ENCODE results near the gene ADAMTS18. TPM values are rescaled to one million over a fixed set of nuclear protein-coding genes. Genes with fewer than 3 reads are reported as not detected.

The ADAMTS18 gene
- total and polyA plus RNA-seq, 2 of the 8 experiments (the other 6 are each of a cell fraction or from before 2014, with no cell fraction given), result 0.05 to 0.19 TPM

DNA sequence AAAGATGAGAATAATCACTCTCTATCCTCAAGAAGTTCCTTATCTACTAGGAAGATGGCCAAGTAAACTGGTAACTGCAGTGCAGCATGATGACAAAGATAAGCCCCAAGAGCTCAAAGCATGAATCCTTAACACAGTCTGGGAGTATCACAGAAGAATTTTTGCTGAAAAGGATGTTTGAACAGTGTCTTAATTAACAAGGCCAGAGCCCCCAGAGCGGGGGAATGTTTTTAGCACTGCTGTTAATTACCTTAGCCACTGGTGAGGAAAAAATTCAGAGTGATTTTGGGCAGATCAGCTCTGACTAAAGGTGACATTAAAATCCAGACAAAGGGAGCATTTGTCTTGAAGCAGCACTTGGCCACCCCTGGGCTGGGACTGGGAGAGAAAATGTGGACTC is 30.1 kb downstream of the ADAMTS18 start:
- Histone ChIP-seq H4K8ac (ENCODE audit: extremely low read depth, insufficient read depth, low read length) (no peak overlapping the region), H3K4me1 (replicated peaks in 1 of 4; ENCODE audit: control insufficient read depth in 3 of 4, insufficient read depth in 4 of 4, low read length in 3 of 4) (peaks cover 0 to 4% (median 1%) of the 10 kb centered on the region in 4 experiments; a peak in 2 of 7 replicates), H3K4me3 (ENCODE audit: extremely low read depth in 1 of 4, insufficient read depth in 2 of 4, low read depth in 3 of 4, low read length in 4 of 4) (no peak overlapping the region), H2BK12ac (ENCODE audit: low read depth, low read length) (no peak overlapping the region), H3K27me3 (replicated peaks in 1 of 4; ENCODE audit: control insufficient read depth in 3 of 4, extremely low read depth in 1 of 4, insufficient read depth in 3 of 4, low read length in 3 of 4) (no peaks in the 10 kb centered on the region), H3K79me2 (ENCODE audit: control insufficient read depth in 1 of 2, insufficient read depth in 2 of 2, low read length in 2 of 2) (no peaks in the 10 kb centered on the region), H3K4me2 (ENCODE audit: insufficient read depth in 1 of 2, low read depth in 2 of 2, low read length in 2 of 2) (no peak overlapping the region), H3K4ac (replicated peaks; ENCODE audit: insufficient read length, low read depth, low read length) (no peak overlapping the region), H4K20me1 (replicated peaks in 1 of 2; ENCODE audit: control insufficient read depth in 1 of 2, insufficient read depth in 2 of 2, low read length in 2 of 2) (no peaks in the 10 kb centered on the region), H2BK120ac (replicated peaks; ENCODE audit: low read depth, low read length) (no peak overlapping the region), H4K5ac (ENCODE audit: insufficient read length, low read depth, low read length) (no peak overlapping the region), H3K9me3 (ENCODE audit: insufficient read depth in 2 of 2, low read depth in 1 of 2, low read length in 1 of 2) (peaks cover 0 to 2% of the 10 kb centered on the region in 2 experiments; a peak in 1 of 4 replicates), H2AK5ac (ENCODE audit: low read depth, low read length) (no peak overlapping the region), H3K56ac (replicated peaks; ENCODE audit: insufficient read length, low read depth, low read length) (no peak overlapping the region), H3K14ac (ENCODE audit: insufficient read length) (no peak overlapping the region), H3K23ac (ENCODE audit: insufficient read length) (no peak overlapping the region), H2AFZ (ENCODE audit: low read length) (0 out of 2 replicates have a peak overlapping the region, but pooled peaks have one; percentile 9), H2BK20ac (ENCODE audit: low read length) (no peak overlapping the region), H3K23me2 (ENCODE audit: low read depth, low read length) (no peaks in the 10 kb centered on the region), H2BK15ac (ENCODE audit: low read length) (0 out of 2 replicates have a peak overlapping the region, but pooled peaks have one; percentile 3), H2BK5ac (ENCODE audit: low read depth, low read length) (no peak overlapping the region), H4K91ac (replicated peaks; ENCODE audit: insufficient read length, low read length) (no peak overlapping the region), H3K36me3 (ENCODE audit: control insufficient read depth in 2 of 4, insufficient read depth in 4 of 4, low read length in 3 of 4) (no peaks in the 10 kb centered on the region), H3K79me1 (ENCODE audit: low read depth, low read length) (no peaks in the 10 kb centered on the region), H3K9ac (replicated peaks in 1 of 4; ENCODE audit: extremely low read depth in 1 of 4, low read depth in 3 of 4, low read length in 3 of 4) (no peak overlapping the region), H3K18ac (ENCODE audit: extremely low read depth, low read length) (no peak overlapping the region), H3K27ac (ENCODE audit: low read depth, low read length) (no peak overlapping the region)
- TF ChIP-seq POU5F1 (IDR thresholded peaks at IDR 0.05; ENCODE audit: low read depth, low read length) (no peak), JUN (IDR thresholded peaks at IDR 0.05; ENCODE audit: low read depth, low read length) (no peak), RAD21 (IDR thresholded peaks at IDR 0.05 in 1 of 2, conservative IDR thresholded peaks at IDR 0.05 in 1 of 2; ENCODE audit: low read depth in 2 of 2, low read length in 2 of 2) (no peak), TEAD4 (IDR thresholded peaks at IDR 0.05; ENCODE audit: low read depth, low read length) (no peak), SP2 (IDR thresholded peaks at IDR 0.05; ENCODE audit: low read length) (no peak), PHF8 (conservative IDR thresholded peaks at IDR 0.05; ENCODE audit: low read depth, low read length) (no peak), KDM4A (IDR thresholded peaks at IDR 0.05; ENCODE audit: low read depth, low read length, severe bottlenecking) (no peak), CREB1 (IDR thresholded peaks at IDR 0.05) (no peak)
- 90% methylated on average over 1 of the region's 1 CpG; no CpG with 5 or more reads in 1 of the 2 experiments for WGBS, 2 experiments (ENCODE audit: extremely low coverage in 1 of 2, insufficient coverage in 1 of 2, insufficient read length in 1 of 2, insufficient replicate concordance in 2 of 2, low coverage in 1 of 2, low lambda C conversion rate in 2 of 2, missing lambda C conversion rate in 1 of 2)
- FAIRE-seq (no peak), DNase-seq (ENCODE audit: low read depth in 1 of 2, low spot score in 2 of 2) (no peak)
- ChIA-PET POLR2A (ENCODE audit: partially characterized antibody) (no interaction called here), CTCF (ENCODE audit: partially characterized antibody) (interaction anchor here (0.5 to 2.0 kb wide), 10 partner anchors 8 to 179 kb away, joined by 3 to 11 read pairs (median 4); no protein-coding TSS in a partner anchor)

Data from H1 (cell line).